Measurements from ENCODE around the gene TIFAB.

Gene TIFAB

DNA sequence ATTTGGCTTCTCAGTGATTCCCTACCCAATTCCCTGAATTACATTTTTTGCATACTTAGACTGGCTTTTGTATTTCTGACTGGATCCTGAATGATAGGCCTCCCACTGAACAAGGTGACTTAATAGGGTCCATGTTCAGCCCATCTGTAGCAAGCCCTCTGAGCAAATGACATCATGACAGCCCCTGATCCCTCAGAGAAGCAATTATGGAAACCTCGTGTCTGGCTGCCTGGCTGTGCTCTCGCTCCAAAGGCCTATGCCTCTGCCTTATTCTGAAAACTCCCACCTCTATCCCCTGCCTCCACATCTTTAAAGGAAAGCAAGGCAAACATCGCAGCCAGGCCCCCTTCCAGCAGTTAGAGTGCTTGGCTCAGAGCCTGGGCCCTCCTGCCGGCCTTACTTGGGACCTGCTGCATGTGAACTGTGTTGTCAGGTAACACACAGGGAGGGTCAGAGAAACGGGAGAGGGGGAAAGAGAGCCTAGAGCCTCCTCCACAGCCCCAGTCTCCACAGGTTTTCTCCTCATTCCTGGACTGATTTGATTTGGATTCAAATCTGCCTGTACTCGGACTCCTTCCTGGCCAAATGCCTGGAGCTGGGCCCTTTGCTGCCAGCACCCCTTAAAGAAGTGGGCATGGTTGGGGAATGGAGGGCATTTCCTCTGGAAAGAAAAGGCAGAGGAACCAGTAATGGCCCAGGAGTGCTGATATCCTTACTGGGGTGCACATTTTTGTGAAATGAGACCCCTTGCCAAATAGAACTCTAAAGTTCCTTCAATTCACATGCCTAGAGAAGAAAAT is 8.8 kb downstream of the TIFAB start:
- no peak overlapping the region for H3K4me3 ChIP-seq (ENCODE audit: low read depth, low read length)
- TF ChIP-seq, protein P1, sequence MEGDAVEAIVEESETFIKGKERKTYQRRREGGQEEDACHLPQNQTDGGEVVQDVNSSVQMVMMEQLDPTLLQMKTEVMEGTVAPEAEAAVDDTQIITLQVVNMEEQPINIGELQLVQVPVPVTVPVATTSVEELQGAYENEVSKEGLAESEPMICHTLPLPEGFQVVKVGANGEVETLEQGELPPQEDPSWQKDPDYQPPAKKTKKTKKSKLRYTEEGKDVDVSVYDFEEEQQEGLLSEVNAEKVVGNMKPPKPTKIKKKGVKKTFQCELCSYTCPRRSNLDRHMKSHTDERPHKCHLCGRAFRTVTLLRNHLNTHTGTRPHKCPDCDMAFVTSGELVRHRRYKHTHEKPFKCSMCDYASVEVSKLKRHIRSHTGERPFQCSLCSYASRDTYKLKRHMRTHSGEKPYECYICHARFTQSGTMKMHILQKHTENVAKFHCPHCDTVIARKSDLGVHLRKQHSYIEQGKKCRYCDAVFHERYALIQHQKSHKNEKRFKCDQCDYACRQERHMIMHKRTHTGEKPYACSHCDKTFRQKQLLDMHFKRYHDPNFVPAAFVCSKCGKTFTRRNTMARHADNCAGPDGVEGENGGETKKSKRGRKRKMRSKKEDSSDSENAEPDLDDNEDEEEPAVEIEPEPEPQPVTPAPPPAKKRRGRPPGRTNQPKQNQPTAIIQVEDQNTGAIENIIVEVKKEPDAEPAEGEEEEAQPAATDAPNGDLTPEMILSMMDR (conservative IDR thresholded peaks at IDR 0.05; ENCODE audit: low read depth, low read length), result no peak
- no peak for DNase-seq (ENCODE audit: low read depth)

DNA sequence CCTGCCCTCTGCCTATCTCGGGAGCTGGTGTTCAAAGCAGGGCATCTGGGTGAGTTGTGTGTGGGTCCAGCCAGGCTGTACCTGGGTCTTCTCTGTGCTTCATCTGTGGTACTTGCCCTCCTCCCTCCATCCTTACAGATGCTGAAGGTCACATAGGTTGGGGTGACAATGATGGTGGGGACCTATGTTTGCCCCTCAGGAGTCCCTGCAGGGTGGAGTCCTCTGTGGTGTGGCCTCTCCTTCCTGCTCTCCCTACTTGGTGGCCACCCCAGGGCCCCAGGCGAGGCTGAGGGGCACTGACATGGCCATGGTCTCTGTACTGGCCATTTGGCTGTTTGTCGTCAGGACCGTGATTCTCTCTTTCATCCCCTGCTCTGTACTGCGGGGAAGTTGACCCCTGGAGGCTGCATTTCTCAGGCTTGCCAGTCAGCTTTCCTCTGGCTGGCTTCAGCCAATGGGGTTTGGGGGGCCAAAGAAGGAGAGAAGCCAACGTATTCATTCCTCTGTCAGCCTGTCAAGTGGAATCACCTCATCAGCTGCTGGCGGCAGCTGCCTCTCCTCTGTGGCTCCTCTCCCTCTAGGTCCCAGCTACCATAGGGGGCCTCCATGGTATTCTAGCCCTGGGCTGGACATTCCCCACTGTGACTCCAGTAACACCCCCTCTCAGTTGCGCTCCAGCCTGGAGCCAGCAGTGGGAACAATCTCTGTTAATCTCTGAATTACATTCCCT is 9.6 kb downstream of the TIFAB start:
- H3K4me3 ChIP-seq (ENCODE audit: low read depth, low read length), result no peak overlapping the region
- TF ChIP-seq, protein P1 (conservative IDR thresholded peaks at IDR 0.05; ENCODE audit: low read depth, low read length), result no peak
- no peak for DNase-seq (ENCODE audit: low read depth)

DNA sequence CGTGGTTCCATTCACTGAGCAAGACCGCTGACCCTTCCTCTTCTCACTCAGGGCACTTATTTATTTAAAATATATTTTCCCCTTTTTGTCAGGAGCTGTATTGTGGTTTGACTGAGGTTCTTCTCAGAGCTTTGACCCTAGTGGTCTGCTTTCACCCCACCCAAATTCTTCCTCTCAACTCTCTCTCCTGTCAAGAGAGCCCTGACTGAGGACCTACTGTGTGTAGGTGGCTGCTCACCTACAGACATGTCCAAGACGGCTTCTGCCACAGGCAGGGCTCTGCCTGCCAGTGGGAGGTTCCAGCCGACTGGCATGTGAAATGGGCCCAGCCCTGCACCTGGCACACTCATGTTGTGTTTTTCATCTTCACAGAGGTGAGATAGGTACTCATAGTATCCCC is 10.2 kb downstream of the TIFAB start:
- no peak for DNase-seq (ENCODE audit: low read depth)
- no peak overlapping the region for H3K4me3 ChIP-seq (ENCODE audit: low read depth, low read length)
- TF ChIP-seq, protein P1 (conservative IDR thresholded peaks at IDR 0.05; ENCODE audit: low read depth, low read length), result no peak

DNA sequence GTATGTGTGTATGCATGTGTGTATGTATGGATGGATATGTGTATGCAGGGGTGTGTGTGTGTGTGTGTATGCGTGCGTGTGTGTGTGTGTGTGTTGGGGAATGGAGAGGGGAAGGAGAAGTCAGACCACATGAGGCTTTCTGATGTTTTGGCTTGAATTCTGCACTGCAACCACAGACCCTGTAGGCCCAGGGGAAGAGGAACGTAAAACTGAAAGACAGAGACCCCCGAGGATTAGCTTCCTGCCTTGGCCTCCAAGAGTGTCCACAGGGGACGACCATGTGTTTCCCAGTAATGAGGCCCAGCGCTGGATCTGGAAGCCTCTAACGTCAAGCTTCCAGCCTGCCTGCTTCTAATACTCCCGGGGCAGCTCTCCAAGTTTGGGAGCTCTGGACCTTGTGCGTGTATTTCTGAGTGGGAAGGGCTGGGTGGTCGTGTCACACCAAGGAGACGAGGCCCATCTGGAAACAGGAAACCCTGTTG is 10.8 kb downstream of the TIFAB start:
- no peak overlapping the region for H3K4me3 ChIP-seq (ENCODE audit: low read depth, low read length)
- TF ChIP-seq, protein P1 (conservative IDR thresholded peaks at IDR 0.05; ENCODE audit: low read depth, low read length), result no peak
- no peak for DNase-seq (ENCODE audit: low read depth)

DNA sequence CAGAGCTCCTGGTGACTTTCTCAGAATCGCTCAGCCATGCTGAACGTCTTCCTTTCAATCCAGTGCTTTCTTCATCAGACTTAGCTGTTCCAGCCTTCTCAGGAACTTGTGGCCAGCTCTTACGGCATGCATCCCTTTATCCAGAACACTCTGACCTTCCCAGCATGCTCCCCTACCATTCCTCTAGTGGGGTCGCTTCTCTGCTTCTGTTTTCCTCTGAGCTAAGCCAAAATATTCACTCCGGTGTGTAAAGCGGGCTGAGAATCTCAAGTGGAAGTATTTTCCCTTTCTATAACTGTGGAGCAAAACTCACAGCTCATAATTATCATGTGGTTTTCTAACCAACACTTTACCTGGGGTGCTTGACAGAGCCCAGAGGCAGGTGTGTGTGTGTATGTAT is 11.2 kb downstream of the TIFAB start:
- TF ChIP-seq, protein P1 (conservative IDR thresholded peaks at IDR 0.05; ENCODE audit: low read depth, low read length), result no peak
- no peak for DNase-seq (ENCODE audit: low read depth)
- H3K4me3 ChIP-seq (ENCODE audit: low read depth, low read length), result no peak overlapping the region

DNA sequence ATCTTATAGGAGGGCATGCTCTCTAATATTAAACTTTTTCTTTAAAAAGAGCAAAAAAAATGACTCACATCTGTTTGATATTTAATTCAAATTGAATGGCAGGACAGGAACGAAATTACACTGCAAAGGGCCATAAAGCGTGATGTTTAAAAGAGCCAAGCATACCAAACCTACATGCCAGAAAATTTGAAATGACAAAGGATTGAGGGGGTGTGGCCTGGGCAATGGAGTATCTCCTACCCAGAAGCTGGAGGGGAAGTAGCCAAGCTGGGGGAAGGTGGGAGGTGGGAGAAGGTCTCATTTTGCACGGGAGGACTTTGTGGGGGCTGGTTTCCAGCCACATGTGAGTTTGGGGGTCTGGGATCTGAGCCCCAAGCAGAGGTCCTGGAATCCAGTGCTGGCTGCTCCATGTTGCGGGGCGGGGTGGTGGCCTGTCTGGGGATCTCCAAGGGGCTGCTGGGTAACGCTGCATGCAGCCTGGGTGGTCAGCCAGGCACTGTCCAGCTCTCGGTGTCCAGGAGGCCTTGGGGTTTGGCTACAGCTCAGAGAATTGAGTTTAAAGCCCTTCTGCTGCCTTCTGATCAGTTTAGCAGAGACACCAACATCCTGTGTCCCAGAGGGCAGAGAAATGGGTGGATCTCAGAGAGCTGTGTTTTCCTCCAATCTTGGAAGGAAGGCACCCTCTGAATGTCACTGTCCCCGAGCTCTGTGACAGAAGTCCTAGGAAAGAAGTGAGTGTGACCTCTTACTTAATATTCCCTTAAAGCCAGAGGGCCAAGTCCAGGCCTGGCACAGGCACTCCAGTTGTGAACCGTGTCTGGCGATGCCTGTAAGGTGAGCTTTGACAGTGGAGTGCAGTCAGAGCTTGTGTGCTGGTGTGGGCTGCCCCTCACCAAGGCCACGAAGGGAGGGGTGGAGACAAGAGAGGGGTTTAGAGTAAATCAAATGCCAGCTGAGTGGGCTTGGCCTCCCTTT is 12.6 kb downstream of the TIFAB start:
- TF ChIP-seq, protein P1 (conservative IDR thresholded peaks at IDR 0.05; ENCODE audit: low read depth, low read length), result no peak
- H3K4me3 ChIP-seq (ENCODE audit: low read depth, low read length), result no peak overlapping the region
- no peak for DNase-seq (ENCODE audit: low read depth)

All from choroid plexus epithelial cell (primary cell).